Loucy (cell line): ENCODE data around the gene RCOR1.

Source experiments
- CTCF ChIP-seq: fragments of 200-600 bp; sonication (generic); conservative IDR thresholded peaks from 2 replicates; pipeline ENCODE4 v1.5.1; 2014; ENCODE audit warnings: mild to moderate bottlenecking, antibody characterized with exemption, low read length
- EZH2phosphoT487 ChIP-seq: fragments of 200-600 bp; IDR thresholded peaks from 2 replicates; pipeline ENCODE4 v1.6.1; 2018; ENCODE audit warnings: antibody characterized with exemption, mild to moderate bottlenecking, moderate library complexity, borderline replicate concordance

DNA sequence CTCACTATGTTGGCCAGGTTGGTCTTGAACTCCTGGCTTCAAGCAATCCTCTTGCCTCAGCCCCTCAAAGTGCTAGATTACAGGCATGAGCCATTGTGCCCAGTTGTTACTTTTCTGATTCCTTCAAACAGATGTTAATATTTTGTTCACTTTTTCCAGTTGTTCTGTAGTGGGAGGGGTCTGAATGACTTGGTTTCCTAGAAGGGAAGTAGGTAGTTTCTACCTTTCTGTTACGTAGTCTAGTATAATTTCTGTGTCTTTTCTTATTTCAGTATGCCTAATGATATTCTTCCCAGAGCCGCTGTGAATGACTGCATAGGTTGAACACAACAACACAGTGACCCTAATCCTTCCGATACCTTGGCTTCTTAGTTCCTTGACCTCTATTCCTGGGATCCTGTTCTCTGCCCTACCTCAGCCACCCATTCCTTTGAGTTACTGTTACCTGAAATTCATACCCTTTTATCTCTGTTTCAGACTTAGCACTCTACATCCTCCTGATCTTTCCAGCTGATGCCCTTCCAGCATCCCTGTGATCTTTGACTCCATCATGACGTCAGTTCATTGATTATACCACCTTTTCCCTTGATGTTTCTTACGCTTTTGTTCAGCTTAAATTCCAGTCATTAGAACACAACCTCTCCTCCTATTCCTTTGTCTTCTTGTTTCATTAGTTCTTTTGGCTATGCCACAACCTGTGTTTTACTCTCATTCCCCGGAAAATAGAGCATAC lies 33.3 kb downstream of the RCOR1 start:
- no peak for TF ChIP-seq CTCF
- TF ChIP-seq EZH2phosphoT487 = no peak
